SIG-M5 treated with dmso at 0.1 percent for 504 hours (cell line): ENCODE measurements around the gene AOPEP.
"Not testable (repeated sequence)": the region's sequence is repeated elsewhere in the genome, so short reads cannot be mapped to it uniquely, and the experiment has no call there.

Source experiments
- DNase-seq: peaks from one replicate; lab custom pipeline; 2025; ENCODE audit not compliant: unreplicated experiment; lab: John Stamatoyannopoulos, UW

AOPEP gene

GRCh38 chr9:94813379-94813778, 86.9 kb downstream of the AOPEP start:
- DNase-seq, result no peak

GRCh38 chr9:94817291-94818177, 91.0 kb downstream of the AOPEP start:
- no peak for DNase-seq

- DNase-seq, result peak; percentile 22
Observed at GRCh38 chr9:94818178-94818541, 91.7 kb downstream of the AOPEP start.

GRCh38 chr9:94819161-94819687, 92.7 kb downstream of the AOPEP start:
- peak; percentile 54 for DNase-seq

- no peak for DNase-seq
Observed at GRCh38 chr9:94821098-94821887, 94.8 kb downstream of the AOPEP start.

- no peak for DNase-seq
Observed at GRCh38 chr9:94822273-94822672, 95.8 kb downstream of the AOPEP start.

GRCh38 chr9:94823710-94824109, 97.2 kb downstream of the AOPEP start:
- DNase-seq, result no peak

GRCh38 chr9:94824411-94824810, 97.9 kb downstream of the AOPEP start:
- no peak for DNase-seq

GRCh38 chr9:94824913-94825610, 98.6 kb downstream of the AOPEP start:
- no peak for DNase-seq

- DNase-seq, result no peak
Observed at GRCh38 chr9:94825611-94825958, 99.1 kb downstream of the AOPEP start.

- no peak for DNase-seq
Observed at GRCh38 chr9:94826044-94826443, 99.5 kb downstream of the AOPEP start.

GRCh38 chr9:94826644-94827410, 100.3 kb downstream of the AOPEP start:
- no peak for DNase-seq

GRCh38 chr9:94827584-94828304, 101.2 kb downstream of the AOPEP start:
- no peak for DNase-seq

GRCh38 chr9:94829380-94830070, 103.0 kb downstream of the AOPEP start:
- no peak for DNase-seq

- not testable (repeated sequence) for DNase-seq
Observed at GRCh38 chr9:94830071-94830604, 103.6 kb downstream of the AOPEP start.

- DNase-seq, result no peak
Observed at GRCh38 chr9:94833802-94834201, 107.3 kb downstream of the AOPEP start.

- DNase-seq, result no peak
Observed at GRCh38 chr9:94837404-94837803, 110.9 kb downstream of the AOPEP start.

GRCh38 chr9:94839398-94839797, 112.9 kb downstream of the AOPEP start:
- no peak for DNase-seq

GRCh38 chr9:94840738-94841137, 114.2 kb downstream of the AOPEP start:
- DNase-seq, result no peak
